ENCODE results near the gene TMEM82.
A peak's percentile ranks its signal among the peaks of the same experiment; 100 is the strongest.

The TMEM82 gene

DNA sequence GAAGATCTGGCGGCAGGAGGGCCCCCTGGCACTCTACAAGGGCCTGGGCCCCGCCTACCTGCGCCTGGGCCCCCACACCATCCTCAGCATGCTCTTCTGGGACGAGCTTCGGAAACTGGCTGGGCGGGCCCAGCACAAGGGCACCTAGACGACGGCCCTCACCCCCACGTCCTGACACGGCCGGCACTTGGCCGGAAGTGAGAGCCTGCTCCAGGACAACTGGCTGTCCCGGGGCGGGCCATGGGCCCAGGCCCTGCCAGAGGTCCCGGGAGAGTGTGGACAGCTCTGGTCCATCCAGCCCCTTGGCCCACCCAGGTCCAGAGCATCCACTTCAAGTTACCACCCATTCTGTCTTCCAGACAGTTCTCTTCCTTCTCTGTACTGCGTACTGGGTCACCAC is 3.0 kb upstream of the TMEM82 start:
- TF ChIP-seq CTBP1 (IDR thresholded peaks at IDR 0.05; ENCODE audit: borderline replicate concordance): no peak
- TF ChIP-seq HDGF (IDR thresholded peaks at IDR 0.05; ENCODE audit: borderline replicate concordance): no peak
- TF ChIP-seq ELF4 (IDR thresholded peaks at IDR 0.05): no peak
- TF ChIP-seq, protein P1, sequence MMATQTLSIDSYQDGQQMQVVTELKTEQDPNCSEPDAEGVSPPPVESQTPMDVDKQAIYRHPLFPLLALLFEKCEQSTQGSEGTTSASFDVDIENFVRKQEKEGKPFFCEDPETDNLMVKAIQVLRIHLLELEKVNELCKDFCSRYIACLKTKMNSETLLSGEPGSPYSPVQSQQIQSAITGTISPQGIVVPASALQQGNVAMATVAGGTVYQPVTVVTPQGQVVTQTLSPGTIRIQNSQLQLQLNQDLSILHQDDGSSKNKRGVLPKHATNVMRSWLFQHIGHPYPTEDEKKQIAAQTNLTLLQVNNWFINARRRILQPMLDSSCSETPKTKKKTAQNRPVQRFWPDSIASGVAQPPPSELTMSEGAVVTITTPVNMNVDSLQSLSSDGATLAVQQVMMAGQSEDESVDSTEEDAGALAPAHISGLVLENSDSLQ (IDR thresholded peaks at IDR 0.05): no peak
- no peak for TF ChIP-seq BHLHE40 (IDR thresholded peaks at IDR 0.05; ENCODE audit: borderline replicate concordance)
- no peak for TF ChIP-seq ZNF384 (IDR thresholded peaks at IDR 0.05)
- TF ChIP-seq ARNT (IDR thresholded peaks at IDR 0.05): no peak
- no peak for TF ChIP-seq SUZ12 (IDR thresholded peaks at IDR 0.05)
- TF ChIP-seq FOXK2 (IDR thresholded peaks at IDR 0.05): no peak
- ChIA-PET CTCF (no interaction called here), POLR2A (no interaction called here)
- DNase-seq (ENCODE audit: extremely low spot score): no peak

DNA sequence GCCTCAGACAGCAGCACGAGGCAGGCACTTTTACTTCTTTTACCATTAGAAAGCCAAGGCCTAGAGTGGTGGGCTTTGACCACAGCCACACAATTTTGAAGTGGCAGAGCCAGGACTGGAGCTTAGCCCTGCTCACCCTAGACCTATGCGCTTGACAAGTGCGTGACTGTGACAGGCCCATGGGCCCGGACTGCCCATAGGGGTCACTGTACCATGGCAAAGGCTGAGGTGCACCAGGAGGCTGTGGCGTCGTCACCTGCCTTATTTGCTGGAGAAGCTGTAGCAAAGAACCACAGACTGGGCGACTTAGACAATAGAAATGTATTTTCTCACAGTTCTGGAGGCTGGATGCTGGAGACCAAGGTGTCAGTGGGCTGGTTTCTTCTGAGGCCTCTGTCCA is 2.6 kb upstream of the TMEM82 start:
- TF ChIP-seq FOXK2 (IDR thresholded peaks at IDR 0.05) (no peak), SUZ12 (IDR thresholded peaks at IDR 0.05) (no peak), ELF4 (IDR thresholded peaks at IDR 0.05) (no peak), TARDBP (IDR thresholded peaks at IDR 0.05) (no peak), CTBP1 (IDR thresholded peaks at IDR 0.05; ENCODE audit: borderline replicate concordance) (no peak), ARNT (IDR thresholded peaks at IDR 0.05) (no peak), FOXA1 (IDR thresholded peaks at IDR 0.05) (no peak), BHLHE40 (IDR thresholded peaks at IDR 0.05; ENCODE audit: borderline replicate concordance) (no peak), FOXM1 (IDR thresholded peaks at IDR 0.05; ENCODE audit: borderline replicate concordance) (no peak), SP1 (IDR thresholded peaks at IDR 0.05) (no peak), NFRKB (IDR thresholded peaks at IDR 0.05) (no peak), ZNF384 (IDR thresholded peaks at IDR 0.05) (no peak), LEF1 (IDR thresholded peaks at IDR 0.05; ENCODE audit: borderline replicate concordance) (no peak), L3MBTL2 (conservative IDR thresholded peaks at IDR 0.05) (no peak), HDGF (IDR thresholded peaks at IDR 0.05; ENCODE audit: borderline replicate concordance) (no peak)
- TF ChIP-seq, protein P1 (IDR thresholded peaks at IDR 0.05): no peak

DNA sequence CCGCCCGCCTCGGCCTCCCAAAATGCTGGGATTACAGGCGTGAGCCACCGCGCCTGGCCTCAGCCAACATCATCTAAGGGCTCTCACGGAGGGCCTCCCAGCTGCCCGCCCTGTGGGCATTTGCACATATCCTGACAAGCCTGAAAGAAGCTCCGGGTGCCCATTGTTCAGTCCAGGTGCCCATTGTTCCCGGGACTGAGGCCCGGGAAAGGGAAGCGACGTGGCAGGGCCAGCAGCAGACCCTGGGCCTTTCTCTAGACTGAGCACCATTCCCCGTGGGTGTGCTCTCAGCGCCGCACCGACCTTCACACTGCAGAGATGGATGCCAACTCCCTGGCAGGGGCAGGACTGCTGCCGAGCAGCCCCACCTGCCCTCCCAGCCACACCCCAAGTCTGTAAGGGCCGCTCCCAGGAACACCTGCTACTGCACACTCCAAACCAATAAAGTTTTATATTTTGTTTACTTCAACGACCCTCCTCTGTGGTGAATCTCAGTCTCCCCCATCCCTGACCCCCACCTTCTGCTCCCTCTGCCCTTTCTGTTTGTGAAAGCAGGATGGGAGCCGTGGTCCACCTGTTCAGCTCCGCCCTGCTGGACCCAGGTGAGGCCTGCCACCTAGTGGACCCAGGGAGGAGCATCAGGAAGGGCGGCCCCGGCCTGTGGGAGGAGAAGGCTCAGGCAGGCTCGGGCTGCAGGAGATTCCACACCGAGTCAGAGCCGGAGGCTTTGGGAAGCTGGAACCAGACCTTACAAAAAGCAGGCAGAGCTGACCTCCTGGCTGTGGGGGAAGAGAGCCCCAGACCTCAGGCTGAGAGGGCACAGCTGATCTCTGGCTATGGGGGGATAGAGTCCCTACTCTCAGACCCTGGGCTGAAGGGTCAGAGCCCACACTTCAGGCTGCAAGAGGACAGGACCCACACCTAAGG is 1.1 kb upstream of the TMEM82 start:
- CTCF ChIA-PET: interaction anchor here (0.5 to 1.2 kb wide), 4 partner anchors 18 to 184 kb away, joined by 3 to 5 read pairs (median 4); no protein-coding TSS in a partner anchor
- TF ChIP-seq FOXA1 (IDR thresholded peaks at IDR 0.05) (no peak), SP1 (IDR thresholded peaks at IDR 0.05) (no peak), TARDBP (IDR thresholded peaks at IDR 0.05) (no peak), ELF4 (IDR thresholded peaks at IDR 0.05) (no peak), FOXM1 (IDR thresholded peaks at IDR 0.05; ENCODE audit: borderline replicate concordance) (no peak), BHLHE40 (IDR thresholded peaks at IDR 0.05; ENCODE audit: borderline replicate concordance) (no peak), ZNF384 (IDR thresholded peaks at IDR 0.05) (no peak), FOXK2 (IDR thresholded peaks at IDR 0.05) (no peak), LEF1 (IDR thresholded peaks at IDR 0.05; ENCODE audit: borderline replicate concordance) (no peak), HDGF (IDR thresholded peaks at IDR 0.05; ENCODE audit: borderline replicate concordance) (no peak), NFRKB (IDR thresholded peaks at IDR 0.05) (no peak), SUZ12 (IDR thresholded peaks at IDR 0.05) (no peak), L3MBTL2 (conservative IDR thresholded peaks at IDR 0.05) (no peak)
- TF ChIP-seq, protein P1 (IDR thresholded peaks at IDR 0.05): no peak
- DNase-seq (ENCODE audit: extremely low spot score): peak; percentile 84
- POLR2A ChIA-PET: no interaction called here

More for the DNA sequence above, 2.6 kb upstream of the TMEM82 start:
- POLR2A ChIA-PET: no interaction called here
- CTCF ChIA-PET: no interaction called here
- DNase-seq (ENCODE audit: extremely low spot score): no peak

DNA sequence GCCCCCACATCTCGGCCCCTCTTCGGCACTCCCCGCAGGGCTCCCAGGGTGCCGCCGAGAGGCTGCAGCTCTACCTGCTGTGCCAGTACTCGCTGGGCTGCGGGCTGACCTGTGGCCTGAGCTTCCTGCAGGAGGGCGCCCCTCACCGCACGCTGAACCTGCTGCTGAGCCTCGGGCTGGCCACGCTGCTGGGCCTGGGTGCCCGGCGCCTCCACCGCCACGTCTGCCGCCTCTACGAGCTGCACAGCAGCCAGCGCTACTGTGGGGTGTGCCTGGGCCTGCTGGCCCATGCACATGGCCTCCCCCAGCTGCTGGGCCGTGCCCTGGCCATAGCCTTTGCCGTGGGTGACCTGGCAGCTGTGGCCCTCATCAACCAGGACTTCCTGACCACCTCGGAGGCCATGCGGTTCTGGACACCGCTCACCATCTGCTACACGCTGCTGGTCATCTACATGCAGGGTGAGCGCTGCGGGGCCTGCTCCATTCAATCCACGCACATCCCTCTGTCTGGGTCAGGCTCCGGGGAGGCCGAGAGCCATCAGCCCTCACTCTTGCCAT is 1.9 kb downstream of the TMEM82 start:
- ChIA-PET POLR2A (no interaction called here), CTCF (no interaction called here)
- no peak for DNase-seq (ENCODE audit: extremely low spot score)
- TF ChIP-seq HDGF (IDR thresholded peaks at IDR 0.05; ENCODE audit: borderline replicate concordance) (no peak), L3MBTL2 (conservative IDR thresholded peaks at IDR 0.05) (no peak), ELF4 (IDR thresholded peaks at IDR 0.05) (no peak), SP1 (IDR thresholded peaks at IDR 0.05) (no peak), ZNF384 (IDR thresholded peaks at IDR 0.05) (no peak), ARNT (IDR thresholded peaks at IDR 0.05) (no peak), TARDBP (IDR thresholded peaks at IDR 0.05) (no peak), FOXM1 (IDR thresholded peaks at IDR 0.05; ENCODE audit: borderline replicate concordance) (no peak)

DNA sequence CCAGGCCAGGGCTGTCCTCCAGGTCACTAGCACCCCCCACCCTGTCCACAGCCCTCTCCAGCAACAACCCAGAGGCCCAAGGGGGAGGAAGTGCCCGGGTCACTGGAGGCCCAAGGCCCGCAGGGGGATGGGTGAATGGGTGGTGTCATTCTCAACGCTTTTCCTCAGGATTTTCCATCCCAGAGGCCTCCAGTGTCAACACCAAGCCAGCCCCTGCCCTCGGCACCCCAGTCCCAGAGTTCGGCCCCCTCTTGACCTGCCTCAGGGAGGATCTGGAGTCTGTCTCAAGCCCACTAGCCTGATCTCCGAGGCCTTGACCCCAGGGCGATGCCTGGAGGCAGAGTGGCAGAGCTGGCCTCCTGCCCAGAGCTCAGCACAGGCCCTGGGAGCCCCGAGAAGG is 5.1 kb downstream of the TMEM82 start:
- DNase-seq (ENCODE audit: extremely low spot score): no peak
- TF ChIP-seq FOXA1 (IDR thresholded peaks at IDR 0.05) (no peak), SP1 (IDR thresholded peaks at IDR 0.05) (no peak), ZNF384 (IDR thresholded peaks at IDR 0.05) (no peak), CTBP1 (IDR thresholded peaks at IDR 0.05; ENCODE audit: borderline replicate concordance) (no peak), FOXK2 (IDR thresholded peaks at IDR 0.05) (no peak), HDGF (IDR thresholded peaks at IDR 0.05; ENCODE audit: borderline replicate concordance) (no peak), ELF4 (IDR thresholded peaks at IDR 0.05) (no peak), TARDBP (IDR thresholded peaks at IDR 0.05) (no peak), FOXM1 (IDR thresholded peaks at IDR 0.05; ENCODE audit: borderline replicate concordance) (no peak)
- TF ChIP-seq, protein P1 (IDR thresholded peaks at IDR 0.05): no peak
- CTCF ChIA-PET: no interaction called here
- POLR2A ChIA-PET: no interaction called here

All from HEK293T (cell line).